ENCODE results near the gene CYP3A4. TPM values are rescaled to one million over a fixed set of nuclear protein-coding genes. Genes with fewer than 3 reads are reported as not detected.
"Not testable (repeated sequence)": the region's sequence is repeated elsewhere in the genome, so short reads cannot be mapped to it uniquely, and the experiment has no call there.

CYP3A4 gene
- total RNA-seq, 1 donor, result not detected

DNA sequence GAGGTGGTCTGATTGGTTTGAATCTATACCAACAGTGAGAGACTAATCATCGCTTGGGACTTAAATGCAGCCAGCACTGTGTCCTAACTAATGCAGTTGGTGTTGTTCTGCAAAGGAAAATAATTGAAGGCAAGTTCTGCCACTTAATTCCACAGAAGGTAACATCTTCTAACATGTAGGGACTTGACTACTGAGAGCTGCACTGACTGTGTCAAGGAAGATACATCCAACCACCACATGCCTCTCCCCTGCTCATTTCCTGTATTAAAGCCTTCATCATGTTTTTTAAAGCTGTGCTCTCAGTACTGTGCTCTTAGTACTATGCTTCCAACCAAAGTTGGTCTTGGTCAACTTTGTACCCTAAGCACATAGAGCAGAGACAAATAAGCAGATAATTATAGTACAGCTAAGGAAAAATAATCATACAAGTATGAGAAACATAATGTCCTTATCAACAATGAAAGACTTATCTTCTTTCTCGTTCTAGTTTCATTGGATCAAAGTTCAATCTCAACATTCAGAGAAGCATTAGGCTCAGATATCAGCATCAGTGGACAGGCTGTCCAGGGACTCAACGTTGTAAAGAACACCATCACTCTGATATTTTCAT, 2.8 kb upstream of the CYP3A4 start:
- TF ChIP-seq CTCF (IDR thresholded peaks at IDR 0.05; ENCODE audit: insufficient read depth, low read length), result no peak
- DNase-seq (ENCODE audit: low read depth), result no peak
- no peak overlapping the region for H3K4me3 ChIP-seq (ENCODE audit: low read depth, low read length)

- DNase-seq (ENCODE audit: low read depth); H3K4me3 ChIP-seq (ENCODE audit: low read depth, low read length): not testable (repeated sequence)
Measured at GRCh38 chr7:99785654-99786053, 1.7 kb upstream of the CYP3A4 start.

GRCh38 chr7:99782012-99782953, 1.7 kb downstream of the CYP3A4 start:
- no peak for TF ChIP-seq CTCF (IDR thresholded peaks at IDR 0.05; ENCODE audit: insufficient read depth, low read length)
- no peak overlapping the region for H3K4me3 ChIP-seq (ENCODE audit: low read depth, low read length)
- no peak for DNase-seq (ENCODE audit: low read depth)

DNA sequence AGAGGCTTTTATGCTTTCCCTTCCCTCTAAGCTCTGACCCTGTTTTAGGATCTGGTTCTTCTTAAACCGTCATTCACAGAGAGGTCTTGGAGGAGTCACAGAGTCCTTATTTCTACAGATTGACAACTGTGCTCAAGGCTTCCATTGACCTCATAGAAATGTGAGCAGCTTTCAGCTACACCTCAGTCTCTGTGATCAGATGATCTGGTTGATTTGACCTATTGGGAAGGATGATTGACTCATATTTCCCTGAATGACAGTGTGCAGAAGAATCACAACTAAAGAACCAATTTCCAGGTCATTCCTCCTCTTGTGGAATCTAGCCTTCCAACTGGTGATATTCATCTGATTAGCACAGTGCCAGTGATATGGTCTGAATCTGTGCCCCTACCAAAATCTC, 3.4 kb downstream of the CYP3A4 start:
- TF ChIP-seq CTCF (IDR thresholded peaks at IDR 0.05; ENCODE audit: insufficient read depth, low read length), result no peak
- H3K4me3 ChIP-seq (ENCODE audit: low read depth, low read length), result no peak overlapping the region
- DNase-seq (ENCODE audit: low read depth), result no peak

DNA sequence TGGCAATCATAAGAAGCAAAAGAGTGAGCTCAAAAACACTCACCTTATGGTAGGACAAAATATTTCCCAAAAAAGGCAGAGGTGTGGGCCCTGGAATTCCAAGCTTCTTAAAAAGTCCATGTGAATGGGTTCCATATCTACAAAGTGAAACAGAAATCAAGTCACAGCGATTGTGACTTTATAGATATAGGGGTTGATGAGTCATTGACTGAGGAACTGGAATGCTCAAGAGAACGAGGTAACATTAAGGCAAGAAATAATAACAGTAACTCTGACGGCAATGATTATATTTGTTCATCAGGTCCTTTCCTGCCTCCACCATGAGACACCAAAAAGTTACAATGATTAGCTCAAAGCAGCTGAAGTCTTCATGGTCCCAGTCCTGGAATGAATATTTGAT, 4.0 kb downstream of the CYP3A4 start:
- no peak overlapping the region for H3K4me3 ChIP-seq (ENCODE audit: low read depth, low read length)
- no peak for TF ChIP-seq CTCF (IDR thresholded peaks at IDR 0.05; ENCODE audit: insufficient read depth, low read length)
- no peak for DNase-seq (ENCODE audit: low read depth)

DNA sequence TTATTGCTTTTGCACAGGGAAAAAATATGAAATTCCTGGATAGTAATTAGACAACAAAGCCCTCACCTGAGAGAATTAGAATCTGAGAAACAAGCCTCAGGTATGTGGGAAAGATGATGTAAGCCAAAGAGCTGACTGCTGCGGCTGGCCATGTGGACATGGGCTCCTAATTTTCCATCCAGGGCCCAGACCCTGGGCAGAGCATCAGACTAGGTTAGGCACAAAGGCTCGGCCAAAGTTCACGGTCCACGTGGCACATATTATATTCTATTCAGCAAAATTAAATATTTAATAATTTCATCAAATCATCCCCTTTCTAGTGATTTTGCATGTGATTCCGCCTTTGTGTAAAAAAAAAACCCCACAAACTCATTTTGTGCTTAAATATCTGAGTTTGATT, 5.1 kb downstream of the CYP3A4 start:
- no peak for TF ChIP-seq CTCF (IDR thresholded peaks at IDR 0.05; ENCODE audit: insufficient read depth, low read length)

GRCh38 chr7:99773395-99773794, 10.6 kb downstream of the CYP3A4 start:
- DNase-seq (ENCODE audit: low read depth); H3K4me3 ChIP-seq (ENCODE audit: low read depth, low read length): not testable (repeated sequence)

More for the DNA sequence above, 5.1 kb downstream of the CYP3A4 start:
- no peak overlapping the region for H3K4me3 ChIP-seq (ENCODE audit: low read depth, low read length)
- no peak for DNase-seq (ENCODE audit: low read depth)

All from fibroblast of the aortic adventitia (primary cell).